ENCODE data around the gene MTOR.
"Not testable (repeated sequence)": the region's sequence is repeated elsewhere in the genome, so short reads cannot be mapped to it uniquely, and the experiment has no call there.

The MTOR gene

DNA sequence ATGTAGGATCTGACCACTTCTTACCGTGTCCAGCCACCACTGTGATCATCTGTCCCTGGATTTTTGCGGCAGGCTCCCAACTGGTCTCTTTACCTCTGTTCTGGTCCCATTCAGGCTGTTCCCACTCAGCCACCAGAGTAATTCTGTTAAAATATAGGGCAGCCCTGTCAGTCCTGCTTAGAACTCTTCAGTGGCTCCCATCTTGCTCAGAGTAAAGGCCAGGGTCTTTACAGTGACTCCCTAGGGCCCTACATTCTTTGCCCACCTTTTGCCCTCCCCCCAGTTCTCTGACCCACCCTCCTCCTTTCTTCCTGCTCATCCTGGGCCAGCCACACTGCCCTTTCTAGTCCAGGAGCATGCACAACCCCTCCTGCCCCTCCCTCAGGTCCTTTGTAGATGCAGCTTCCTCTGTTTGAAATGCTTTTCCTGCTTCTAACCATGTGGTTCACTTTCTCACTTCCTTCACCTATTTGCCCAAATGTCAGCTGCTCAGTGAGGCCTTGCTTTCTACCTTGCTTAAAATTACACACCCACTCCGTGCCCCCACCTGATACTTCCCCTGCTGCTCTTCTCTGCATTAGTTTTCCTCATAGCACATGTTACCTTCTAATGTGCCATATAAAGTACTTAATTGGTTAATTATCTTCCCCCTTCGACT lies 18.5 kb upstream of the MTOR start:
- DNase-seq (ENCODE audit: low read depth), result no peak

DNA sequence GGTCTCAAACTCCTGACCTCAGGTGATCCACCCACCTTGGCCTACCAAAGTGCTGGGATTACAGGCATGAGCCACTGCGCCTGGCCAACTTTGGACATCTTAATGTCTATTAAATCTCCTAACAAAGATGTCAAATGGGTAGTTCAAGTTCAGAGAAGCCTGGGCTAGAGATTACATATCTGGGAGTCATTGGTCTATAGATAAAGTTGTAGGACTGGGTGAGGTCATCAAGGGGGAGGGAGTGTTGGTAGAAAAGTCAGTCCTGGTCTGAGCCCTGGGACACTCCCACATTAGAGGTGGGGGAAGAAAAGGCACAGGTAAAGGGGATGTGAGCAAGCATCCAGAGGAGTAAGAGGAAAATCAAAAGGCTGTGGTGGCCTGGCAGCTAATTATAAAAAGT lies 17.3 kb upstream of the MTOR start:
- no peak for DNase-seq (ENCODE audit: low read depth)

- DNase-seq (ENCODE audit: low read depth), result no peak
Measured at GRCh38 chr1:11279152-11279551, 16.8 kb upstream of the MTOR start.

DNA sequence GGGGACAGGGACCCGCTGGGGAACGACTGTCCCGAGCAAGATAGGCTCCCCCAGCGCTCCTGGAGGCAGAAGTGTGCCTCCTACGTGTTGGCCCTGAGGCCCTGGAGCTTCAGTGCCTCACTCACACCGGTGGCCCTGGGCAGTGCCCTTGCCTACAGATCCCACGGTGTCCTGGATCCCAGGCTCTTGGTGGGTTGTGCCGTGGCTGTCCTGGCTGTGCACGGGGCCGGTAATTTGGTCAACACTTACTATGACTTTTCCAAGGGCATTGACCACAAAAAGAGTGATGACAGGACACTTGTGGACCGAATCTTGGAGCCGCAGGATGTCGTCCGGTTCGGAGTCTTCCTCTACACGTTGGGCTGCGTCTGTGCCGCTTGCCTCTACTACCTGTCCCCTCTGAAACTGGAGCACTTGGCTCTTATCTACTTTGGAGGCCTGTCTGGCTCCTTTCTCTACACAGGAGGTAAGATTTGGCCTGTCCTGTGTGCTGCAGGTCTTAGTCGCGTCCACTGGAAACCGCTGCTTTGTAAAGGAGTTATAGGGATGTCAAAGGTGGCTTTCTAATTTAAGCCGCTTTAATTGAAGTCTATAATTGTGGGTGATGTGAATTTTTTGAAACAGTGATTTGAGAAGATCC lies 11.4 kb upstream of the MTOR start:
- no peak for DNase-seq (ENCODE audit: low read depth)

DNA sequence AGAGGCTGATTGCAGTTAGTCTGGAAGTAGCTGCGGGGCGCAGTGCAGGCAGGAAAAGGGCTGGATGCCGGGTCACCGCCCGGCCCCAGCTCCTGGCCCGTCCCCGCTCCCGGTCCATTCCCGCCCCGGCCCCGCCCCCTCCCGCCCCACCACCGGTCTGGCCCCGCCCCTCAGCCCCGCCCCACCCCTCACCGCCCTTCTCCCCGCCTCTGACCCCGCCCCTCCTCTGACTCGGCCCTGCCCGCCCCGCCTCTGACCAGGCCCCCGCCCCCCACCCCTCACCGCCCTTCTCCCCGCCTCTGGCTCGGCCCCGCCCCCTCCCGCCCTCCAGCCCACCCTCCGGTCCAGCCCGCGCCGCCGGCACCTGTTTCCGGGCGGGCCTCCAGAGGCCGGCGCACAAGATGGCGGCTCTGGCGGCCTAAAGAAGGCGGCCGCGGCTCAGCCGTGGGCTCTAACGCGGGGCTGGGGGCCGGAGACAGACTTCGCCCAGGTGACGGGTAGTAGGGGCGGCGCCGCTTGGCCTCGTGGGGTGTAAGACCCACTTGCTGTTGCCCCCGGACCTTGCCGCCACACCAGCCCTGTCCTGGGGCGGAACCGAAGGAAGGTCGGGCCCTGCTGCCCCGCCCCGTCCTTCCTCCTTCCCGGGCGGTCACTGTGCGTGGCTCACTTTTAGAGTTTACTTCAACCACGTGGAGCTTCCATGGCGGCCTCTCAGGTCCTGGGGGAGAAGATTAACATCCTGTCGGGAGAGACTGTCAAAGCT lies 10.7 kb upstream of the MTOR start, which contains the start of gene UBIAD1:
Gene UBIAD1 (plus strand): TSS at position 367 of the 763 bp plus-strand sequence. CDS start 334 bp downstream, at position 701.
- DNase-seq (ENCODE audit: low read depth), result peak; percentile 72

- DNase-seq (ENCODE audit: low read depth), result no peak
Measured at GRCh38 chr1:11272544-11272831, 10.1 kb upstream of the MTOR start.

- DNase-seq (ENCODE audit: low read depth), result not testable (repeated sequence)
Measured at GRCh38 chr1:11267350-11268337, 5.3 kb upstream of the MTOR start.

GRCh38 chr1:11266268-11267074 lies 4.1 kb upstream of the MTOR start:
- no peak for DNase-seq (ENCODE audit: low read depth)

DNA sequence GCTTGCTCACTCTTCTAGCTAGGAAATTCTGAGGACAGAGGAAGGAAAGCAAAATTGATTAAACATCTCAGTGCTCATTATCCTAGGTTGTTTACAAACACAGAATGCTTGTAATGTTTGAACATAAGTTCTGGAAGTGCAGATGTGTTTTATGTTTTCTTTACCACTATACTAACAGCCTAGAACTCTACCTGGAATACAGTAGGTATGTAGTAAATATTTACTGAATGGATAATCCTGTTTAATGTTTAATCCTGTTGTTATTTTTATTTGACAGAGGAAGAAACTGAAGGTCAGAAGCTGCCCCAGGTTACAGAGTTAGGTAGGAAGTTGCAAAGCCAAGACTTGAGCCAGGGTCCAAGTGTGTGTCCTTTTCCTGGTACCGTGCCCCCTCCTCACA lies 6.1 kb downstream of the MTOR start:
- DNase-seq (ENCODE audit: low read depth), result no peak

- DNase-seq (ENCODE audit: low read depth), result no peak
Measured at GRCh38 chr1:11253226-11253625, 9.1 kb downstream of the MTOR start.

DNA sequence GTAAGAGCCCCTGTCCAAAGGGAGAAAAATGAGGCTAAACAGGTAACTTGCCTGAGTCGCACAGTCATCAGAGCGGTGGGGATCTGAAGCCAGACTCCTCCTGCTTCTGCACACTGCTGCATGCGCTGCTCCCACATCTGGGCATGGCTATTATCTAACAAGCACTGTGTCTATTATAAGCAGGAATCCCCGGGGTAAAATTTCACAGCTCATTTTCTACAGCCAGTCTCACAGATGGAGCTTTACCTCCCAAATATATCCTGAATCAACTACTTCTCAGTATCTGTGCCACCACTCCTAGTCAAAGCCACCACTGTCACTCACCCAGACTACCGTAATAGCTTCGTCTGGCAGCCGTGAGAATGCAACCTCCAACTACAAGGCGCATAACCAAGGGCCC lies 9.8 kb downstream of the MTOR start:
- no peak for DNase-seq (ENCODE audit: low read depth)

GRCh38 chr1:11248169-11248568 lies 14.2 kb downstream of the MTOR start:
- no peak for DNase-seq (ENCODE audit: low read depth)

GRCh38 chr1:11245904-11246719 lies 16.2 kb downstream of the MTOR start:
- DNase-seq (ENCODE audit: low read depth), result no peak

DNA sequence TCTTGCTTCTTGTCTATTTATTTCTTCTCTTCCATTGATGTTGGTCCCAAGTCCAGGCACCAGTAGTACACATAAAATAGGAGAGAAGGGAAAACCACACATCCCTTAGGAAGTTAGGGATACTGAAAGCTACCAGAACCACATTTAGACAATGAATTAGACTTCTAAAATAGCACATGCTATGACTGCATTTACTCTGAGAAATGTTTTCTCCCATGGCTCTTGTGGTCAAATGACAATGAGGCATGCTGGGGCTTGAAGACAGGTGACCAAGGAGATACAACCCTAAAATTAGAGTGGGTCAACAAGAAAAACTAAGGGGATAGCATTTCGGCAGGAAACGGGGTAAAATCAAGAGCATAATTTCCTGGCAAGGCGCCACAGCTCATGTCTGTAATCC lies 17.1 kb downstream of the MTOR start:
- DNase-seq (ENCODE audit: low read depth), result no peak

DNA sequence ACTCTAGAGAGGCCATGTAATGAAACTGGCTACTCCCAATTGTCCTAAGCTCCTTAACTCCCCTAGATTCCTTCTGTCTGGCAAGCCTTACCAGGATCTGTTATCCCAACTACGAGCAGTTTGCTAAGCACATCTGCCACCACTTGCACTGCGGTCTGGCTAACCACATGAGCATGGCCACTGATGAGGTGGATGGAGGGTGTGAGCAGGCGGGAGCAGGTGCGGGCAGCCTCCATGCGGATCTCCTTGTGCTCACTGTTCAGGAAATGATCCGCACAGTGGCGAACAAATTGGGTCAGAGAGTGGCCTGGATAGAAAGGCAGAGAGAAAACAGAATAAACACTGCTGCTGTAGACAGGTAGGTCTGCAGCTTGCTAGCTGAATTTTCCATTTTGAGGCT lies 24.0 kb downstream of the MTOR start:
- no peak for DNase-seq (ENCODE audit: low read depth)

- DNase-seq (ENCODE audit: low read depth), result no peak
Measured at GRCh38 chr1:11237356-11237755, 25.0 kb downstream of the MTOR start.

DNA sequence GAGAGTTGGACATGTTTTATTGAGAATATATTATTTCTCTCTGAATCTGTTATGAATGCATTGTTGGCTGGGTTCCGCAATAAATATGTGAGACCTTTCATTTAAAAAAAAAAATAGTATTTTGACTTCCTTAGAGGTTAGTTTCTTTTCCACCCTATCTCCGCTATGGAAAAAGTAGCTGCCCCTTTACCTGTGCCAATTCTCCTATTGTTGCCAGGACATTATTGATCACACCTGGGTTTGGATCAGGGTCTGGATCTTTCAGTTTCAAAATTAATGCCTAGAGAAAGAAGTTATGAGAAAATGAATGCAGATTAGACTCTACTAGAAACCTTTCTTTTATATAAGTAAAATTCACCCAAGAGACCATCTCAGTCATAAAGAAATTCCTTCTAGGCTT lies 29.1 kb downstream of the MTOR start:
- DNase-seq (ENCODE audit: low read depth), result no peak

GRCh38 chr1:11229203-11229602 lies 33.1 kb downstream of the MTOR start:
- DNase-seq (ENCODE audit: low read depth), result no peak

DNA sequence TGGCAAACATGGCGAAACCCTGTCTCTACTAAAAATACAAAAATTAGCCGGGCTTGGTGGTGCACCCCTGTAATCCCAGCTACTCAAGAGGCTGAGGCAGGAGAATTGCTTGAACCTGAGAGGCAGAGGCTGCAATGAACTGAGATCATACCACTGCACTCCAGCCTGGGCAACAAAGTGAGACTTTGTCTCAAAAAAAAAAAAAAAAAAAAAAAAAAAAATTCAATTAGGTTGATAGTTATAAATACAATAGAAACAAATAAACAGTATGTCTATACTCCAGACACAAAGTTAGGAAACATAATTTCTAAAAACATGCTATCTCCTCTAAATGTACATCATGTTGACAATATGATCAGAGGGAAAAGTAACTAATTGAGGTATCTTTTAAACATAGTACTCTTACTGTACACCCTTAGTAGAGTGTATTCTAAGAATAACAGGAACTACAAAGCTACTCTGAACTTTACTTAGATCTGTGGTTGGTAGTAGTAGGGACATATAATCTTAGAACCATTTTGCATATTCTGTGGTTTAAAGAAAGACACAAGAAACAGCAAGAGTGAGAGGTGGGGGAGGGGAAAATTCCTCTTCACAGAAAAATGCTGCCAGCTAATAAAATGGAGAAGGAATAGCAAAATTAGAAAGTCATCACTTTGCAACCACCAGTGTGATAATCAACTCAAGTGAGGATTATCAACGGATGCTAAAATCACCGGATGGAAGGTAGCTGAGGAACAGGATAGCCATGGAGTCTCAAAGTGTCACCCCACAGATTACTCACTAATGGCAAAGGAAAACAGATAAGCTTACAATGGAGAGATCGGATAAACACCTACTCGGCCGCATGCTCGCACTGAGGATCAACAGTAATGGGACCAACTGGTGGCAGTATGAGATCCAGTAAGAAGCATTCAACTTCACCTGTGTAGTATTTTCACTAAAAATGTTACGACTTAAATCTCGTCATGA lies 35.0 kb downstream of the MTOR start:
- no peak for DNase-seq (ENCODE audit: low read depth)
